Mucosa of descending colon (tissue), 3 donors: Measurements from ENCODE around the gene AQP5. TPM values are rescaled to one million over a fixed set of nuclear protein-coding genes. Genes with fewer than 3 reads are reported as not detected.
A peak's percentile ranks its signal among the peaks of the same experiment; 100 is the strongest.

Experiments used
- ATAC-seq: fragments of 200-7000 bp; cut with Tn5 transposase; one replicate; pipeline ENCODE4 v1.9.1; 2020; ENCODE audit warnings: mild to moderate bottlenecking, moderate library complexity
- DNase-seq, 3 donors: peaks; one replicate each; pipeline ENCODE4 v3.0.0-alpha.2; 2020
- H3K36me3 ChIP-seq: fragments of 200-600 bp; one replicate; pipeline ENCODE4 v1.8.0; 2021; ENCODE audit warnings: low read depth, mild to moderate bottlenecking
- H3K4me1 ChIP-seq: fragments of 200-600 bp; one replicate; pipeline ENCODE4 v1.8.0; 2021; ENCODE audit warnings: low read depth, mild to moderate bottlenecking
- H3K4me3 ChIP-seq: fragments of 200-600 bp; one replicate; pipeline ENCODE4 v1.8.0; 2021; ENCODE audit warnings: mild to moderate bottlenecking
- H3K9me3 ChIP-seq: fragments of 200-600 bp; one replicate; pipeline ENCODE4 v1.8.0; 2021; ENCODE audit warnings: mild to moderate bottlenecking
- intact Hi-C, 2 donors: fragments of 100-400 bp; cut with DNase I in 1 of 2; cut with micrococcal nuclease in 1 of 2; formaldehyde crosslinking; loops; one replicate each; pipeline versions ENCODE4 v1.11.0 to v1.11.1; 2022; cut with DNase I, micrococcal nuclease
- total RNA-seq, 3 donors: library from RNA; stranded (reverse); fragmentation: NEBNext Ultra II Directional in 2 of 3; extraction: Animal tissue kit (Norgen Biotek cat#: 25700) in 2 of 3; gene quantifications; one replicate each; pipeline versions ENCODE4 v1.2.1 to v1.2.4, GENCODE V29; 2021 to 2023
- TF ChIP-seq, protein P1 (sequence below): fragments of 200-600 bp; IDR thresholded peaks from one replicate; pipeline ENCODE4 v1.8.0; 2022; ENCODE audit warnings: antibody characterized with exemption, mild to moderate bottlenecking
- donor health status: DM: no; HTN: no; CAD: no; lungs with moderate emphysema.
- donor health status: DM: no; HTN: no; CAD: no.
- donor health status: DM: no; HTN: yes; CAD: no.

AQP5 gene
- total RNA-seq, 3 donors from 2014 or later: not detected

- H3K36me3 ChIP-seq: no peaks in the 10 kb centered on the region
- DNase-seq (no peak), ATAC-seq (peak; percentile 26)
- H3K4me1 ChIP-seq: no peaks in the 10 kb centered on the region
- intact Hi-C loops: no loop called here
- H3K4me3 ChIP-seq: no peak overlapping the region
- no peaks in the 10 kb centered on the region for H3K9me3 ChIP-seq
- TF ChIP-seq, protein P1, sequence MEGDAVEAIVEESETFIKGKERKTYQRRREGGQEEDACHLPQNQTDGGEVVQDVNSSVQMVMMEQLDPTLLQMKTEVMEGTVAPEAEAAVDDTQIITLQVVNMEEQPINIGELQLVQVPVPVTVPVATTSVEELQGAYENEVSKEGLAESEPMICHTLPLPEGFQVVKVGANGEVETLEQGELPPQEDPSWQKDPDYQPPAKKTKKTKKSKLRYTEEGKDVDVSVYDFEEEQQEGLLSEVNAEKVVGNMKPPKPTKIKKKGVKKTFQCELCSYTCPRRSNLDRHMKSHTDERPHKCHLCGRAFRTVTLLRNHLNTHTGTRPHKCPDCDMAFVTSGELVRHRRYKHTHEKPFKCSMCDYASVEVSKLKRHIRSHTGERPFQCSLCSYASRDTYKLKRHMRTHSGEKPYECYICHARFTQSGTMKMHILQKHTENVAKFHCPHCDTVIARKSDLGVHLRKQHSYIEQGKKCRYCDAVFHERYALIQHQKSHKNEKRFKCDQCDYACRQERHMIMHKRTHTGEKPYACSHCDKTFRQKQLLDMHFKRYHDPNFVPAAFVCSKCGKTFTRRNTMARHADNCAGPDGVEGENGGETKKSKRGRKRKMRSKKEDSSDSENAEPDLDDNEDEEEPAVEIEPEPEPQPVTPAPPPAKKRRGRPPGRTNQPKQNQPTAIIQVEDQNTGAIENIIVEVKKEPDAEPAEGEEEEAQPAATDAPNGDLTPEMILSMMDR: no peak
Observed at GRCh38 chr12:49952391-49953055, 9.1 kb upstream of the AQP5 start.

- no peaks in the 10 kb centered on the region for H3K9me3 ChIP-seq
- no peak for DNase-seq
- no peaks in the 10 kb centered on the region for H3K36me3 ChIP-seq
Observed at GRCh38 chr12:49953151-49953550, 8.5 kb upstream of the AQP5 start.

GRCh38 chr12:49953961-49954846 is 7.5 kb upstream of the AQP5 start:
- TF ChIP-seq, protein P1: no peak
- Histone ChIP-seq H3K36me3 (no peaks in the 10 kb centered on the region), H3K4me3 (no peak overlapping the region), H3K4me1 (no peaks in the 10 kb centered on the region), H3K9me3 (no peaks in the 10 kb centered on the region)
- DNase-seq (no peak), ATAC-seq (no peak)
- intact Hi-C loops: no loop called here

More at GRCh38 chr12:49953151-49953550, 8.5 kb upstream of the AQP5 start:
- no peaks in the 10 kb centered on the region for H3K4me1 ChIP-seq
- TF ChIP-seq, protein P1: no peak
- no peak overlapping the region for H3K4me3 ChIP-seq
- intact Hi-C loops: no loop called here
- ATAC-seq: peak; percentile 10

GRCh38 chr12:49954863-49955830 is 6.5 kb upstream of the AQP5 start:
- no peak overlapping the region for H3K4me3 ChIP-seq
- H3K36me3 ChIP-seq: no peaks in the 10 kb centered on the region
- no peaks in the 10 kb centered on the region for H3K4me1 ChIP-seq
- ATAC-seq (no peak), DNase-seq (no peak)
- TF ChIP-seq, protein P1: no peak
- H3K9me3 ChIP-seq: no peaks in the 10 kb centered on the region
- intact Hi-C loops: no loop called here

- TF ChIP-seq, protein P1: no peak
- DNase-seq: no peak
- intact Hi-C loops: no loop called here
- no peak for ATAC-seq
- Histone ChIP-seq H3K4me3 (no peak overlapping the region), H3K36me3 (no peaks in the 10 kb centered on the region), H3K9me3 (no peaks in the 10 kb centered on the region), H3K4me1 (no peaks in the 10 kb centered on the region)
Observed at GRCh38 chr12:49955899-49956662, 5.6 kb upstream of the AQP5 start.
